Ovary (tissue), 3 donors: ENCODE data around the gene ALKBH3.

ENCODE experiments used
- EP300 ChIP-seq: sonication (generic); formaldehyde crosslinking; IDR thresholded peaks from one replicate; pipeline ENCODE4 v1.6.1; 2017; ENCODE audit warnings: antibody characterized with exemption
- POLR2A ChIP-seq: fragments of 450-650 bp; IDR thresholded peaks from one replicate; pipeline ENCODE4 v1.6.1; 2017; ENCODE audit warnings: antibody characterized with exemption, mild to moderate bottlenecking, moderate library complexity
- TF ChIP-seq, protein P1 (sequence below), 3 donors: fragments of 450-650 bp in 2 of 3; fragments of 200-600 bp in 1 of 3; IDR thresholded peaks; one replicate each; pipeline versions ENCODE4 v1.5.1 to v1.8.0; 2016 to 2022; ENCODE audit warnings: antibody characterized with exemption in 3 of 3, mild to moderate bottlenecking in 1 of 3
- donor health status: DM: no; HTN: no; CAD: no.

DNA sequence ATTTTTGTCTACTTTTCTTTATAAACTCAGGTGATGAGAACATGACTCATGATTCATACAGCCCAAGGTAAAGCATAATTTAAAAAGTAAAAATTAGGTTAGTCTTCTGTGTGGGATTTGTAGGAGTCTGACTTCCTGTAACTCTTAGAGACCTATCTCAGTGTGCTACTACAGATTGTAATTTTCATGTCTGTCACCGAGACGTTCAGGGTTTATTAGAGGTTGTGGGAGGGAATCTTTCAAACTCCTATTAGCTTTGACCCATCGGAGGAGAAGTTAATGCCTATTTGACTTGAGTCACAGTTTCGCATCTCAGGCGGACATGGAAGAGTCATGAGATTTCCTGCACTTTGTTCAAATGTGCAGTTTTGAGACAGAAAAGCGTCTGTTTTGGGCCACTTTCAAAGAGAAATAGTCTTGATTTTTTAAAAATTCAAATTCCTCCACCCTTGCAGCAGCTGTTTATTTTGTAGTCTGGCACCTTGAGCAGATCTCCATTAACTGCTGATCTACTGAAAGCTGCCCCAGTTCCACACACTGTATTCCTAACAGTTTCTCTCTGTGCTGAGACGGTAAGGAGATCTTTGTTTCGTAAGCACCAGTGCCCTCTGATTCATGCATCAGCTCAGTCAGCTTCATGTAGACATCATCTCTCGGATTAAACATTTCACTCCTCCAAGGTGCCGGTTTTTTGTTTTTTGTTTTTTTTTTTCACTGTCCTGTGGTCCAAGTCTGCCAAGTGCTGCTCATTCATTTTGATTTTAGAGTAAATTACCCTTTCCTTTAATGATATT is 24.3 kb downstream of the ALKBH3 start:
- TF ChIP-seq, protein P1, sequence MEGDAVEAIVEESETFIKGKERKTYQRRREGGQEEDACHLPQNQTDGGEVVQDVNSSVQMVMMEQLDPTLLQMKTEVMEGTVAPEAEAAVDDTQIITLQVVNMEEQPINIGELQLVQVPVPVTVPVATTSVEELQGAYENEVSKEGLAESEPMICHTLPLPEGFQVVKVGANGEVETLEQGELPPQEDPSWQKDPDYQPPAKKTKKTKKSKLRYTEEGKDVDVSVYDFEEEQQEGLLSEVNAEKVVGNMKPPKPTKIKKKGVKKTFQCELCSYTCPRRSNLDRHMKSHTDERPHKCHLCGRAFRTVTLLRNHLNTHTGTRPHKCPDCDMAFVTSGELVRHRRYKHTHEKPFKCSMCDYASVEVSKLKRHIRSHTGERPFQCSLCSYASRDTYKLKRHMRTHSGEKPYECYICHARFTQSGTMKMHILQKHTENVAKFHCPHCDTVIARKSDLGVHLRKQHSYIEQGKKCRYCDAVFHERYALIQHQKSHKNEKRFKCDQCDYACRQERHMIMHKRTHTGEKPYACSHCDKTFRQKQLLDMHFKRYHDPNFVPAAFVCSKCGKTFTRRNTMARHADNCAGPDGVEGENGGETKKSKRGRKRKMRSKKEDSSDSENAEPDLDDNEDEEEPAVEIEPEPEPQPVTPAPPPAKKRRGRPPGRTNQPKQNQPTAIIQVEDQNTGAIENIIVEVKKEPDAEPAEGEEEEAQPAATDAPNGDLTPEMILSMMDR (IDR thresholded peaks at IDR 0.05) = no peak
- TF ChIP-seq POLR2A = no peak
- TF ChIP-seq EP300 = no peak
